Liver (tissue), 3 donors: ENCODE data around the gene CIITA.

Experiments
- CTCF ChIP-seq: fragments of 150-350 bp; IDR thresholded peaks from 2 replicates; pipeline ENCODE4 v1.5.1; 2017; ENCODE audit warnings: improper control_type of control experiment, low read depth, low read length; ENCODE audit not compliant: missing input control
- FOXA1 ChIP-seq: IDR thresholded peaks from 2 replicates; pipeline ENCODE4 v1.6.1; 2016; ENCODE audit warnings: antibody characterized with exemption
- GABPA ChIP-seq, 2 donors: IDR thresholded peaks in 1 of 2; conservative IDR thresholded peaks in 1 of 2; 2 replicates each; pipeline ENCODE4 v1.6.1; 2016; ENCODE audit warnings: antibody characterized with exemption in 2 of 2, mild to moderate bottlenecking in 1 of 2, moderate library complexity in 1 of 2
- JUND ChIP-seq, 2 donors: IDR thresholded peaks; 2 replicates each; pipeline ENCODE4 v1.6.1; 2016; ENCODE audit warnings: antibody characterized with exemption in 2 of 2
- RAD21 ChIP-seq, 2 donors: IDR thresholded peaks; 2 replicates each; pipeline ENCODE4 v1.6.1; 2016; ENCODE audit warnings: antibody characterized with exemption in 2 of 2, mild to moderate bottlenecking in 2 of 2
- SP1 ChIP-seq: IDR thresholded peaks from 2 replicates; pipeline ENCODE4 v1.6.1; 2018; ENCODE audit warnings: antibody characterized with exemption, mild to moderate bottlenecking
- TAF1 ChIP-seq: conservative IDR thresholded peaks from 2 replicates; pipeline ENCODE4 v1.6.1; 2016; ENCODE audit warnings: antibody characterized with exemption, mild to moderate bottlenecking
- TF ChIP-seq, protein P1 (sequence below): IDR thresholded peaks from 2 replicates; pipeline ENCODE4 v1.6.1; 2016; ENCODE audit warnings: antibody characterized with exemption
- TF ChIP-seq, protein P2 (sequence below): IDR thresholded peaks from 2 replicates; pipeline ENCODE4 v1.6.1; 2016; ENCODE audit warnings: antibody characterized with exemption, mild to moderate bottlenecking
- TF ChIP-seq, protein P3 (sequence below): IDR thresholded peaks from 2 replicates; pipeline ENCODE4 v1.6.1; 2016; ENCODE audit warnings: antibody characterized with exemption
- donor health status: healthy.
- donor health status: healthy.

DNA sequence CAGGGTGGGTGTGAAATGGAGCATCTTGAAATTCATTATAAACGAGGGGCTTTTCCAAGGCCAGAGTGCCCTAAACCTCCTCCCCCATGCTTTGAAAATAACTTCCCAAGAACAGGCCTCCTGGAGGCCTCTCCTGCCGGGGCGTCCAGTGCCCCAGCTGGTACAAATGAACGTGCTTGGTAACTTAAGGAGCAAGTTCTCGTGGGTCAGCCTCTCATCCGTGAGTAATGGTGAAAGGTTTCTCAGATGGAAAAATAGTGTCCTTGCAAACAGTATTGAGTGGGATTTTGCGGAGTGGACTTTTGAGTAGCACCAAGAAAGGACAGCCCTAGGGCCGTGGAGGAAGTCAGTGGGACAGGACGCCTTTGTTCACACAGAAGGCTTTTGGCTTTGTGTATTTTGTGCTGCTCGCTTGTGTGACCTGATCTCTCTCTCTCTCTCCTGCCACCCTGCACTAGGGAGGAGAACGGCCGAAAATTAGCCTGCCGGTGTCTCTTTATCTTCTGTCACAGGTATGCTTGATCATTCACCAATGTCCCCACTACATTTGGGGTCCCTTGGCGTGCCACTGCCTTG is 102.0 kb downstream of the CIITA start:
- TF ChIP-seq CTCF (no peak), FOXA1 (no peak), JUND (IDR thresholded peaks at IDR 0.05) (no peak), SP1 (no peak), GABPA (IDR thresholded peaks at IDR 0.05 in 1 of 2, conservative IDR thresholded peaks at IDR 0.05 in 1 of 2) (no peak), TAF1 (no peak), RAD21 (IDR thresholded peaks at IDR 0.05) (no peak)
- TF ChIP-seq, protein P1, sequence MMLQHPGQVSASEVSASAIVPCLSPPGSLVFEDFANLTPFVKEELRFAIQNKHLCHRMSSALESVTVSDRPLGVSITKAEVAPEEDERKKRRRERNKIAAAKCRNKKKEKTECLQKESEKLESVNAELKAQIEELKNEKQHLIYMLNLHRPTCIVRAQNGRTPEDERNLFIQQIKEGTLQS: no peak
- TF ChIP-seq, protein P2, sequence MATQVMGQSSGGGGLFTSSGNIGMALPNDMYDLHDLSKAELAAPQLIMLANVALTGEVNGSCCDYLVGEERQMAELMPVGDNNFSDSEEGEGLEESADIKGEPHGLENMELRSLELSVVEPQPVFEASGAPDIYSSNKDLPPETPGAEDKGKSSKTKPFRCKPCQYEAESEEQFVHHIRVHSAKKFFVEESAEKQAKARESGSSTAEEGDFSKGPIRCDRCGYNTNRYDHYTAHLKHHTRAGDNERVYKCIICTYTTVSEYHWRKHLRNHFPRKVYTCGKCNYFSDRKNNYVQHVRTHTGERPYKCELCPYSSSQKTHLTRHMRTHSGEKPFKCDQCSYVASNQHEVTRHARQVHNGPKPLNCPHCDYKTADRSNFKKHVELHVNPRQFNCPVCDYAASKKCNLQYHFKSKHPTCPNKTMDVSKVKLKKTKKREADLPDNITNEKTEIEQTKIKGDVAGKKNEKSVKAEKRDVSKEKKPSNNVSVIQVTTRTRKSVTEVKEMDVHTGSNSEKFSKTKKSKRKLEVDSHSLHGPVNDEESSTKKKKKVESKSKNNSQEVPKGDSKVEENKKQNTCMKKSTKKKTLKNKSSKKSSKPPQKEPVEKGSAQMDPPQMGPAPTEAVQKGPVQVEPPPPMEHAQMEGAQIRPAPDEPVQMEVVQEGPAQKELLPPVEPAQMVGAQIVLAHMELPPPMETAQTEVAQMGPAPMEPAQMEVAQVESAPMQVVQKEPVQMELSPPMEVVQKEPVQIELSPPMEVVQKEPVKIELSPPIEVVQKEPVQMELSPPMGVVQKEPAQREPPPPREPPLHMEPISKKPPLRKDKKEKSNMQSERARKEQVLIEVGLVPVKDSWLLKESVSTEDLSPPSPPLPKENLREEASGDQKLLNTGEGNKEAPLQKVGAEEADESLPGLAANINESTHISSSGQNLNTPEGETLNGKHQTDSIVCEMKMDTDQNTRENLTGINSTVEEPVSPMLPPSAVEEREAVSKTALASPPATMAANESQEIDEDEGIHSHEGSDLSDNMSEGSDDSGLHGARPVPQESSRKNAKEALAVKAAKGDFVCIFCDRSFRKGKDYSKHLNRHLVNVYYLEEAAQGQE: no peak
- TF ChIP-seq, protein P3, sequence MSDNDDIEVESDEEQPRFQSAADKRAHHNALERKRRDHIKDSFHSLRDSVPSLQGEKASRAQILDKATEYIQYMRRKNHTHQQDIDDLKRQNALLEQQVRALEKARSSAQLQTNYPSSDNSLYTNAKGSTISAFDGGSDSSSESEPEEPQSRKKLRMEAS: no peak
